HG03039 (cell line): ENCODE measurements around the gene TENM4.

ENCODE experiments used
- ATAC-seq: cut with Tn5 transposase; IDR thresholded peaks from one replicate; pipeline ENCODE4 v1.9.1; 2021; ENCODE audit warnings: mild to moderate bottlenecking, moderate library complexity; ENCODE audit not compliant: unreplicated experiment

Gene TENM4

GRCh38 chr11:78949976-78950690, 490.7 kb downstream of the TENM4 start:
- no peak for ATAC-seq

DNA sequence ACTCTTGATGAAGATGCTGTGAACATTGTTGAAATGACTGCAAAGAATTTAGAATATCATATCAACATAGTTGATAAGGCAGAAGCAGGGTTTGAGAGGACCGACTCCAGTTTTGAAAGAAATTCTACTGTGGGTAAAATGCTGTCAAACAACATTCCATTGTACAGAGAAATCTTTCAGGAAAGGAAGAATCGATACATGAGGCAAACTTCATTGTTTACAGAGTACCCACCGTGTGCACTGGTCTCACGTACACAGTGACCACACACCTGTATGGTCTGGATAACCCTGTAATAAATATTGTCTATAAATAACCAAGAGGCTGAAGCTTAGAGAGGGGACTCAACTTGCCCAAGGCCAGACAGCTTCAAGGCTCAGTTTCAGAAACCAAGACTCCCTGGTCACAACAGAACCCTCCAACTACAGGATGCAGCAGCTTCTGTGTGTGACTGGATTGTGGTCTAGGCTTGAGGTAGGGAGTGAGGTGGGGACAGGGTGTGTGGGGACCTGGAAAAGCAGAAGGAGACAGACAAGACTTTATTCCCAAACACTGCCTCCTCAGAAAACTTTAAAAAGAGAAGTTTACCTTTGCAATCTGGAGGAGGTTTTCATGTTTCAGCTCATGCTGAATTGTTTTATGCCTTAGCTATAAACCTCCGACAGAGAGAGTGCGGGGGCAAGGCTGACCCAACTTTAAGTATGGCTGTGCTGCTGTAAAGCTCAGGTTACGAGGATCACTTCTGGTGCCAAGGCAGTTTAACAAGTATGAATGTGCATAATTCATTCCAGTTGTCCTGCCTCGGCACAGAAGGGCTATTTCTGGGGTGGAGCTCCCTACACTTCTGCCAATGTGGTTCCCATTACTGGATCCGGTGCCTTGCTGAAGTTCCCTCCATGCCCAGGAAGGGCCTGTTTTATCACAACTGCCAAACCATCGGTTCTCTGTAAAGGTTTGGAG, 493.6 kb downstream of the TENM4 start:
- ATAC-seq, result no peak

DNA sequence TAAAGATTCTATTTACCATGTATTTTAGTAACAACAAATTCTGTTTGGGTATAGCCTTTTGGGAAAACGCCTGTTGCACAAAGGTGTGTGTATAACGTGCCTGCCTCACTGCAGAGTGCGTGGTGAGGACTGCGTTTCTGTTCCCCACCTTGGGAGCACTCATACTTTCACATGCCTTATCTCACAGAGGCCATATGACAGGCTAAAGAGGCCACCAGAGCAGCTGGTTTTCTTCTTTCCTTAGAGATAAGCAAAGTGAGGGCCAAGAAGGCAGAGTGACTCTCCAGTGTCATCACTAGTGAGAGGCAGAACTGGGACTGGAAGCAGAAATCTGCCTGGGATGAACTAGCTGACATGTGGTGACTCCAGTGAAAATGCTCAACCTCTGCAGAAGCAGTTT, 497.0 kb downstream of the TENM4 start:
- no peak for ATAC-seq

DNA sequence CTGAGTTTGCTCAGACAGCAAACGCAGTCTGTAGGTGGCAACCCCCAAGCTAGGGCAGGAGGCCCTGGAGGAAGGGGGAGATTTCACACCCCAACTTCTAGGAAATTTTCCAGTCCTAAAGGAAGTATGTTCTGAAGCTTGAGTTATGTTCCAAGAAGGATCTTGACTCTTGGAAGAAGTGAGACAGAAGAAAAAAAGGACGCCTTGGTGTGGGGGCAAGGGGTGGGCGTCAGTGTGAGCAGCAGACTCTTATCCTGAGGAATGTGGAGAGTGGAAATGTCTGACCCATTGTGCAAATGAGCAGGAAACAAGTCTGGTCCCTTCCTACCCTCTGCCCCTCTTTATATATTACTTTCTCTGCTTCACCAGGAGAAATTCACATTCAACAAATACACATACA, 497.7 kb downstream of the TENM4 start:
- ATAC-seq, result no peak

GRCh38 chr11:78941226-78941851, 499.5 kb downstream of the TENM4 start:
- no peak for ATAC-seq

DNA sequence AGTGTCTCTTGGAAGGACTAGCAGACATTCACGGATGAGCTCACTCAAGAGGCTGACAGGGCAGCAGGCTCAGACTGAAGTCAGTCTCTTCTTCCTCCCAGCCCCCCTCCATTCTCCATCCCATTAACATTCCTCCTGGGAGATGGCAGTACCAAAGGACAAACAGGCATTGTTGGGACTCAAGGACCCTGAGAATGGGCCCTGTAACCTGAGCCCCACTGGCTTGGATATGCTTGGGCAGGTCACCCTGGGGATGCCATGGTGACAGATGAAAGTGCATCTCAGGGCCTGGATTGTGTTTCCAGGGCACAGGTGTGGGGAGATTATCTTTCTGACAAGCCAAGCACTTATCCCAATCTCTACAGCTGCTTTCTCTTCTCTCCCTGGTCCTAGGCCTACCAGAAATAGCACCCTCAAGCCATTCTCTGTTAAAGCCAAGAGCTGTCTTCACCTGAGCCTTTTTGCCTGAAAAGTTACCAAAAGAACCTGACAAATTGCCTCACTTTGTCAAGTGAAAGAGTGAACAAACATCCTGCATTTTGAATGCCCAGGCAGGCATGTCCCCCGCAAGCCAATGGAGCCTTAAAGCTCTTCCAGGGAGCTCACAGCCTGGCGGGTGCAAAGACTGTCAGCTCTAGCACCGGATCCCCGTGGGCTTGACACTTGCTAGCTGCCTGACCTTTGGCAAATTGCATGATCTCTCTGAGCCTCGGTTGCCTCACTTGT, 500.2 kb downstream of the TENM4 start:
- no peak for ATAC-seq

DNA sequence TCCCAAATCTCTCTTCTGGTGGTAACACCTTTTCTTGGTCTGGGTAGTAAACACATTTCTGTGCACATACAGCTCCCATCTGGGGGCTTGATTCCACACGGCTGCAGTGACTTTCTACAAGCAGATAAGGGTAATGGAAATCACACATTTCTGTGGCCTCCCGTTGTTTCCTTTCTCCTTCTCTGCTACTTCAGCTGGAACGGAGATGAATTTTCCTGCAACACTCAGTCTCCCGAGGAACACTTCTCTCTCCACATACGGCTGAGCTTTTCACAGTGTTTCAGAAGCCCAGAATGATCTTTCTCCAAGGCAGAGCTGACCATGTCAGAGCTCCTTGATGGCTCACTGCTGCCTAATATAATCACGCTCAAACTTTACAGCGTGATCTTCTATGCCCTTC, 501.9 kb downstream of the TENM4 start:
- ATAC-seq, result no peak

- ATAC-seq, result no peak
These were observed 502.8 kb downstream of the TENM4 start for GRCh38 chr11:78938036-78938435.

DNA sequence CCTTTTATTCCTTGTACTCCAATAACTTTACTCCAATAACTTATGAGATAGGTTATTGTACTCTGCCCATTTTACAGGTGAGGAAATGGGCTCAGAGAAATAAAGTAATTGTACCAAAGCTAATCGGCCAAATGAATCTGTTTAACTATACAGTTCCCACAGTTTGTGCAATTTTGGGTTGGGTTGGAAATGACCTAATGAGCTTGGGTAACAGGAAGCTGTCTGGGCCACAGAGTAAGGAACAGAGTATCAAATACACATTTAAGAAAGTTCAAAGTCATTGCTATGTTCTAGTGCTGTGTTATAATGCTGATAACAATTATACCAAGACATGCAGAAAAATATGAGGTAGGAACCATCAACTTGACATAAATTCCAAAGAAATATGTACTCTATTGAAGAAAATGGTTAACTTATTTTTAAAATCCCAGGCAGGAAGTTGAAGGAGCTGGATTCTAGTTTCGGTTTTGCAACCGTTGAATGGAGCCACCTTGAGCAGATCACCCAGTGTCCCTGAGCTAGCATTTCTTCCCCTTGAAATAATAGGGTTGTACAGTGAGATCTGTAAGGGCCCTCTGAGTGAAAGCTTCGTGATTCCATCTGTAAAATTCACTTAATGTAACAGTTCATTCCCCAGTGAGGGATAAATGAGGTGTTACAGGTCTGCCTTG, 505.3 kb downstream of the TENM4 start:
- ATAC-seq, result no peak

- no peak for ATAC-seq
These were observed 507.5 kb downstream of the TENM4 start for GRCh38 chr11:78933350-78933749.

GRCh38 chr11:78932757-78933156, 508.1 kb downstream of the TENM4 start:
- ATAC-seq, result no peak

- ATAC-seq, result no peak
These were observed 508.9 kb downstream of the TENM4 start for GRCh38 chr11:78931891-78932290.

GRCh38 chr11:78930810-78931523, 509.9 kb downstream of the TENM4 start:
- no peak for ATAC-seq

DNA sequence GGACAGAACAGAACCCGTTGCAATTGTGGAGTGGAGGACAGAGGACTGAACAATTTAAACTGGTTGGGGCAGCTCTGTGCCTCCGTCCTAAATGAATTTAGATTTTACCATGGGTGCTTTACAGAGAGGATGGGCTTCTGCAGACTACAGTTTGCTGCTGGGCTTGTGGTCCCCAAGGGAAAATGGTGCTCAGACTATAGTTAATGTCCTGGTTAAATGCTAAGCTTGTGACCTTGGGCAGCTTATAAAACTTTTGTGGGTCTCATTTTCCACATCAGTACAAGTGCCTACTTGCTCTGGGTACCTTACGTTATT, 511.0 kb downstream of the TENM4 start:
- no peak for ATAC-seq

- ATAC-seq, result no peak
These were observed 511.5 kb downstream of the TENM4 start for GRCh38 chr11:78929207-78929905.

- no peak for ATAC-seq
These were observed 513.3 kb downstream of the TENM4 start for GRCh38 chr11:78927511-78927910.

DNA sequence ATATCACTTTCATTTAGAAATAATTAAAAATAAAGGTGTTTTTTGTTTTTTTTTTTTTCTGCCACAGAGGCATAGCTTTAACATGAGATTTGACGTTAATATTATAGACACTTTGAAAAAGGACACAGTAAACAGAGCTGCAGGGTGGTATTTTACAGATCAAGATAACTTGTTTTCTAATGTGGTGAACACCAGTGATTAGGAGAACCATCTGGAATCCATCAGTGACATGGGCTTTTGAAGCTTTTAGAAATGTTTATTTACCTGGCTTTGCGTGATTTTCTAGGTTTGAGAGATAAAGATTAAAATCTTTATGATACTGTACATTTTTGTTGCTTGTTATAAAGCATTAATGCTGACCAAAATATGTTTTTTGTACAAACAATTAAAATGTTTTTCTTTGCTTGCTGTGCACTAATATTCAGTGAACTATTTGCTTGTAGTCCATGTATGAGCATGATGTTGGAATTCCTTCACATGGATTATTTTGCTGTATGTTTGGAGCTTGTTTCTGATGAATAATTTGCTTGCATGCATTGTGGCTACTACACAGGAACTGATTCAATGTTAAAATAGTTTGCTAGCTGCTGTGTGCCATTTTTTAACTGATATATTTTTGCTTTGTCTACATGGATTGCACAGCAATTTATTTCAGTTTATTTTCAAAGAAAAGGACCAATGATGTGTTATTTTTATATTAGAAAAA, 514.0 kb downstream of the TENM4 start:
- ATAC-seq, result no peak

DNA sequence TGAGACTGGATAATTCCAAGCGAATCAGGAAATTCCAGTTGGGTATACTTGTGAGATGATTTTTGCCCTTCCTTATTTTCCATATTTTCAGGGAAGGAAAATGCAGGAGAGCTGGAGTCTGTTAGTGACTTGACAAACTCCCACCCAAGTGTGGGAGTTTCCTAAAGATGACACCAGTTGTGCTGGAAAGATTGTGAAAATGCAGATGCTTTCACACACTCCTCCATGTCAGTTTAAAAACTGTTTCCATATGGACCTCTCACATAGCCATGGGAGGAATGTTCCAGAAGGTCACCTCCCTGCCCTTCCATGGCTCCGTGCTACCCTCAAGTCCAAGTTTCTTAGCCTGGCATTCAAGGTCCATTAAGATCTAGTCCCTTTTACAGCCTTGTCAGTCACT, 515.4 kb downstream of the TENM4 start:
- ATAC-seq, result no peak
